B cell (primary cell): ENCODE results near the gene PSAP. TPM values are rescaled to one million over a fixed set of nuclear protein-coding genes. Genes with fewer than 3 reads are reported as not detected.

Experiments used
- ATAC-seq: fragments of 200-7000 bp; cut with Tn5 transposase; one replicate; pipeline ENCODE4 v1.10.0; 2021; ENCODE audit warnings: low read depth, mild to moderate bottlenecking, moderate number of reproducible peaks, moderate library complexity
- CTCF ChIA-PET: fragments of 350-600 bp; sonication (Branson Sonifier 250); formaldehyde crosslinking; loops from one replicate; lab custom pipeline; 2021; ENCODE audit warnings: antibody characterized with exemption, inconsistent platforms; lab: Charles Lee
- POLR2A ChIA-PET: fragments of 350-600 bp; sonication (Branson Sonifier 250); formaldehyde crosslinking; loops from one replicate; lab custom pipeline; 2021; ENCODE audit warnings: antibody characterized with exemption; lab: Charles Lee
- DNase-seq: peaks from one replicate; pipeline ENCODE4 v3.0.0; 2013
- H2AFZ ChIP-seq: 2 replicates; pipeline ENCODE4 v1.6.1; 2012; ENCODE audit warnings: mild to moderate bottlenecking, low read depth, low read length; ENCODE audit not compliant: insufficient read depth, poor library complexity, severe bottlenecking
- H3K27ac ChIP-seq, 2 donors: 1 replicate in 1 of 2; 2 replicates in 1 of 2; pipeline ENCODE4 v1.5.1; 2012 to 2013; ENCODE audit warnings: low read length in 2 of 2, mild to moderate bottlenecking in 2 of 2, moderate library complexity in 1 of 2
- H3K27me3 ChIP-seq, 4 experiments: fragments of 200-600 bp in 1 of 4; sonication (generic) in 1 of 4; replicated peaks in 1 of 4; 1 replicate in 2 of 4; 2 replicates in 2 of 4; pipeline versions ENCODE4 v1.6.1 to v1.7.0; 2013 to 2016; ENCODE audit warnings: low read length in 3 of 4, mild to moderate bottlenecking in 2 of 4, mixed read lengths in 1 of 4, moderate library complexity in 1 of 4; ENCODE audit not compliant: insufficient read depth in 4 of 4, control insufficient read depth in 3 of 4; ENCODE audit errors: control extremely low read depth in 1 of 4
- H3K36me3 ChIP-seq, 2 experiments: replicated peaks in 1 of 2; 1 replicate in 1 of 2; 2 replicates in 1 of 2; pipeline versions ENCODE4 v1.6.1 to v1.7.1; 2013; ENCODE audit warnings: low read length in 1 of 2; ENCODE audit not compliant: insufficient read depth in 2 of 2, control insufficient read depth in 1 of 2; ENCODE audit errors: control extremely low read depth in 1 of 2, extremely low read depth in 1 of 2
- H3K4me1 ChIP-seq, 2 donors: fragments of 200-600 bp in 1 of 2; sonication (generic) in 1 of 2; 1 replicate in 1 of 2; 2 replicates in 1 of 2; pipeline versions ENCODE4 v1.5.1 to v1.6.1; 2013 to 2017; ENCODE audit warnings: low read length in 2 of 2; ENCODE audit not compliant: control insufficient read depth in 2 of 2, insufficient read depth in 2 of 2
- H3K4me2 ChIP-seq: replicated peaks from 2 replicates; pipeline ENCODE3; 2012; ENCODE audit warnings: mild to moderate bottlenecking, low read depth, low read length; ENCODE audit not compliant: poor library complexity, severe bottlenecking
- H3K4me3 ChIP-seq, 5 experiments: fragments of 200-600 bp in 1 of 5; sonication (generic) in 1 of 5; 1 replicate in 3 of 5; 2 replicates in 2 of 5; pipeline versions ENCODE4 v1.5.1 to v1.7.0; 2011 to 2016; ENCODE audit warnings: low read length in 4 of 5, mild to moderate bottlenecking in 4 of 5, low read depth in 2 of 5, control low read depth in 1 of 5, moderate library complexity in 1 of 5; ENCODE audit not compliant: insufficient read depth in 1 of 5; ENCODE audit errors: control extremely low read depth in 1 of 5, extremely low read depth in 1 of 5
- H3K79me2 ChIP-seq: fragments of 200-600 bp; sonication (generic); one replicate; pipeline ENCODE4 v1.6.0; 2016; ENCODE audit warnings: low read length; ENCODE audit not compliant: control insufficient read depth, insufficient read depth
- H3K9ac ChIP-seq: fragments of 200-600 bp; sonication (generic); 2 replicates; pipeline ENCODE4 v1.6.1; 2017; ENCODE audit warnings: mild to moderate bottlenecking, low read length, moderate library complexity
- H3K9me3 ChIP-seq, 3 donors: one replicate each; pipeline versions ENCODE4 v1.6.1 to v1.7.1; 2013; ENCODE audit warnings: low read length in 2 of 3; ENCODE audit not compliant: control insufficient read depth in 2 of 3, insufficient read depth in 1 of 3; ENCODE audit errors: control extremely low read depth in 1 of 3
- H4K20me1 ChIP-seq: 2 replicates; pipeline ENCODE4 v1.6.0; 2012; ENCODE audit warnings: mild to moderate bottlenecking, low read length; ENCODE audit not compliant: insufficient read depth, control insufficient read depth, poor library complexity, severe bottlenecking
- H3K27ac Mint-ChIP-seq: one replicate; pipeline ENCODE4 v1.8.0; 2021; ENCODE audit warnings: mixed read lengths
- H3K27me3 Mint-ChIP-seq: one replicate; pipeline ENCODE4 v1.8.0; 2021; ENCODE audit warnings: mixed read lengths
- H3K4me1 Mint-ChIP-seq: one replicate; pipeline ENCODE4 v1.8.0; 2021; ENCODE audit warnings: mixed read lengths
- H3K4me3 Mint-ChIP-seq: one replicate; pipeline ENCODE4 v1.8.0; 2021; ENCODE audit warnings: mixed read lengths
- H3K9me3 Mint-ChIP-seq: one replicate; pipeline ENCODE4 v1.8.0; 2022; ENCODE audit warnings: mixed read lengths; ENCODE audit not compliant: insufficient read depth
- CTCF ChIP-seq: fragments of 200-600 bp; IDR thresholded peaks from one replicate; pipeline ENCODE4 v1.8.0; 2022; ENCODE audit warnings: antibody characterized with exemption, mild to moderate bottlenecking
- EZH2 ChIP-seq: IDR thresholded peaks from 2 replicates; pipeline ENCODE4 v1.6.1; 2012; ENCODE audit warnings: borderline replicate concordance, low read depth, mild to moderate bottlenecking, moderate library complexity, low read length; ENCODE audit not compliant: insufficient read depth, poor library complexity, severe bottlenecking
- WGBS: methylation state at CpG from one replicate; pipeline ENCODE4 v1.1.5; 2013; ENCODE audit warnings: missing lambda C conversion rate; ENCODE audit not compliant: insufficient coverage; 5-methylcytosine and 5-hydroxymethylcytosine counted together
- intact Hi-C: fragments of 100-400 bp; cut with micrococcal nuclease; formaldehyde crosslinking; loops from one replicate; pipeline ENCODE4 v1.10.0; 2022
- polyA plus RNA-seq: library from polyadenylated mRNA; depleted of rRNA; stranded (reverse); fragments of >200 nt; gene quantifications from 2 replicates; pipeline ENCODE4 v1.2.3, GENCODE V29; 2012
- total RNA-seq, 2 donors: library from RNA; stranded (reverse); fragments of 120-200 nt in 1 of 2; gene quantifications; 1 replicate in 1 of 2; 2 replicates in 1 of 2; pipeline versions ENCODE4 v1.2.3 to v1.2.4, GENCODE V29; 2013 to 2022

PSAP gene
- total and polyA plus RNA-seq, 2 donors (not counting 1 experiment from before 2014, with no cell fraction given), result 206 to 509 TPM

- Histone ChIP-seq H3K4me3 (no peak overlapping the region), H3K79me2 (peaks cover 93% of the 10 kb centered on the region), H3K9me3 (no peaks in the 10 kb centered on the region), H3K27me3 (no peaks in the 10 kb centered on the region), H3K4me1 (peaks cover 41 to 65% of the 10 kb centered on the region in 2 donors), H3K4me2 (no peak overlapping the region), H3K27ac (no peak overlapping the region), H3K36me3 (peaks cover 4 to 6% of the 10 kb centered on the region in 2 experiments), H2AFZ (no peak overlapping the region), H4K20me1 (peaks cover 60% of the 10 kb centered on the region), H3K9ac (no peak overlapping the region)
- intact Hi-C loops, result no loop called here
- H3K27me3 Mint-ChIP-seq, result no peaks in the 10 kb centered on the region
- TF ChIP-seq CTCF (no peak), EZH2 (no peak)
- POLR2A ChIA-PET, result interaction anchor here (1.1 kb wide), 1 partner anchor 45 kb away, joined by 6 read pairs; no protein-coding TSS in a partner anchor
- H3K9me3 Mint-ChIP-seq, result peaks cover 2% of the 10 kb centered on the region
- H3K4me3 Mint-ChIP-seq, result no peak overlapping the region
- no peak overlapping the region for H3K27ac Mint-ChIP-seq
- CTCF ChIA-PET, result interaction anchor here (1.1 to 1.3 kb wide), 2 partner anchors 50 to 52 kb away, joined by 3 to 4 read pairs; no protein-coding TSS in a partner anchor
- DNase-seq (no peak), ATAC-seq (no peak)
- peaks cover 83% of the 10 kb centered on the region for H3K4me1 Mint-ChIP-seq
- no CpG with 5 or more reads among the region's 2 CpGs for WGBS
These were observed 6.4 kb downstream of the PSAP start for GRCh38 chr10:71844695-71845094.

- no peak overlapping the region for H3K9ac ChIP-seq
- no peak overlapping the region for H3K27ac Mint-ChIP-seq
- H3K9me3 ChIP-seq, result no peaks in the 10 kb centered on the region
- no peak overlapping the region for H2AFZ ChIP-seq
- peaks cover 54% of the 10 kb centered on the region for H4K20me1 ChIP-seq
- TF ChIP-seq CTCF (no peak), EZH2 (no peak)
- no peak for DNase-seq
- ATAC-seq, result no peak
- peaks cover 35 to 66% of the 10 kb centered on the region in 2 donors for H3K4me1 ChIP-seq
- no peaks in the 10 kb centered on the region for H3K27me3 Mint-ChIP-seq
- CTCF ChIA-PET, result interaction anchor here (1.1 to 11.5 kb wide), 2 partner anchors 50 to 52 kb away, joined by 3 to 236 read pairs; no protein-coding TSS in a partner anchor
- no peak overlapping the region for H3K4me2 ChIP-seq
- intact Hi-C loops, result no loop called here
- WGBS, result 100% methylated on average over 1 of the region's 2 CpGs
- POLR2A ChIA-PET, result no interaction called here
- peaks cover 2% of the 10 kb centered on the region for H3K9me3 Mint-ChIP-seq
- no peak overlapping the region for H3K27ac ChIP-seq
- peaks cover 80% of the 10 kb centered on the region for H3K4me1 Mint-ChIP-seq
- peaks cover 92% of the 10 kb centered on the region for H3K79me2 ChIP-seq
- no peak overlapping the region for H3K4me3 Mint-ChIP-seq
- peaks cover 4 to 6% of the 10 kb centered on the region in 2 experiments for H3K36me3 ChIP-seq
- no peaks in the 10 kb centered on the region for H3K27me3 ChIP-seq
- H3K4me3 ChIP-seq, result no peak overlapping the region
These were observed 7.0 kb downstream of the PSAP start for GRCh38 chr10:71844084-71844483.
